ENCODE measurements around the gene CFAP221.

Gene CFAP221

GRCh38 chr2:119647440-119648169 lies 103.4 kb downstream of the CFAP221 start:
- no peak for DNase-seq

GRCh38 chr2:119649364-119649917 lies 105.2 kb downstream of the CFAP221 start:
- no peak for DNase-seq

GRCh38 chr2:119650206-119650605 lies 106.0 kb downstream of the CFAP221 start:
- no peak for DNase-seq

DNA sequence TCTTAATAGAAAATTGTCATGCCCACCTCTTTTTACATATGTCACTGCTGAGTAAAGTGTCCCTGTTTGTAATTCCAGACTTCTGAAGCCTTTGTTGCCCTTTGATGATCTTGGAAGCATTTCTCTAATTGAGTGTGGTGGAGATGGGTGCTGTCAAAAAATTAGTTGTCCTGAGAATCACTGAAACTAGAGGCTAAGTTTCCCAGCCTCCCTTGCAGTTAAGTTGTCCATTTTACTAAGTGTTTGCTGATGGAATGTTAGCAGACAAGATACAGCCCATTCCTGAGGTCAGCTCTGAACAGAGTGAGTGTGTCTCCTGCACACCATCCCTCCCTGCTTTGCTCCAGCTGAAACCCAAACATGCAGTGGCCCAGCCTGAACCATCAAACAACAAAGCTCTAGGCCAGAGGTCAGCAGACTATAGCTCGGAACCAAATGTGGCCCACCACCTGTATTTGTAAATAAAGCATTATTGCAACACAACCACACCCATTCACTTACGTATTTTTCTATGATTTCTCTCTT lies 106.7 kb downstream of the CFAP221 start:
- DNase-seq = no peak

DNA sequence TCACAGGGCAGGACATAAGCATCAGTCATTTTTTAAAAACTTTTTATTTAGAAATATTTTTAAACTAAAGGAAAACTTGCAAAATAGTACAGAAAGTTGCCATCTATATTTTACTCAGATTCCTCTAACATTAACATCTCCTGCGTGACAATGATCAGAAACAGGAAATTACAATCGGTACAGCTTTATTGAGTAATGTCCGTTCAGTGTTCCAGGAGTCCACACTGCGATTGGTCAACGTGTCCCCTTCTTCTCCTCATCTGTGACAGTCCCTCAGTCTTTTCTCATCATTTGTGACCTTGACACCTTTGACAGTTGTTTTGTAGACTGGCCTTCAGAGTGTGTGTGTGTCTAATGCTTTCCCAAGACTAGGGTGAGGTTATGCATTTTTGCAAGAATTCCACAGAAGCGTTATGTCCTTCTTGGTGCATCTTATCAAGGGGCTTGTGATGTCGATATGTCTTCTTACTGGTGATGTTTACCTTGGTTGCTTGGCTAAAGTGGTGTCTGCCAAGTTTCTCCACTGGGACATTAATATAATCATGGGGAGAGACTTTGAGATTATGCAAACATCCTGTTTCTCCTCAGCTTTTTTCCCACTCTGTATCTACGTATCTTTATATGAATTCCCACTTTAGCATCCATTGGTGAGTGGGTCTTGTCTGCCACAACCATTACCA lies 113.4 kb downstream of the CFAP221 start:
- DNase-seq = no peak

DNA sequence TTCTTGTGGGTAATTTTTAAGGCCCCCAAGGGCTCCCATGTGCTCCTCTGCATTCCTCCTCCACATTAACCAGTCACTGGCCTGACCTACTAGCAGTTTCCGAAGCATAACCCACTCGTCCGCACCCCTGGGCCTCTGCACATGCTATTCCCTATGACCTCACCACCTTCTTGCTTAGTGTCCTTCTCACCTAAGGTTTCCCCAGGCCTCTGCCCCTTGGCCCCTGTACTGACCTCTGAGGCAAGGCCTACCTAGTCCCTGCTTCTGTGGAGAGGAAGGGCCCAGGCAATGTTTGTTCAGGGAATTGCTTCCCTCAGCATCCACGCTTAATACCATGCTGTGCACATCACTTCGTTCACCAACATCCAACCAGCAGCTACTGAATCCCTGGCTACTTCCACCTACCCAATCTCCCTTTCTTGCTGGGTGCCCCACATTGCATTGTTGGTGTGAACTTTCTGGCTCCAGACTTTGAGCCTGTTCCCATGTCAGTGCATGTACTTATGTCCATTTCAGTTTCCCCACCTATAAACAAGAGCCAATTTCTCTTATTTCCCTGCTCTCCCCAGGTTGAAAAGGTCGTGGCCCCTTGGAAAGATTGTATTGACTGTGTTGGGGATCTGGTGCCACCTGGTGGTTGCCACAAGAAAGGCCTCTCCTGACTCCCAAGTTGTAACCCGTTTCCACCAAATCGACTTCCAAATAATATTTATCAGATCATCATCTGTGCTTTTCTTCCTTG lies 115.5 kb downstream of the CFAP221 start:
- no peak for DNase-seq

GRCh38 chr2:119660343-119660658 lies 116.1 kb downstream of the CFAP221 start:
- DNase-seq = no peak

GRCh38 chr2:119662297-119662696 lies 118.0 kb downstream of the CFAP221 start:
- no peak for DNase-seq

GRCh38 chr2:119668546-119668945 lies 124.3 kb downstream of the CFAP221 start:
- DNase-seq = no peak

GRCh38 chr2:119671016-119671415 lies 126.8 kb downstream of the CFAP221 start:
- no peak for DNase-seq

- no peak for DNase-seq
Observed at GRCh38 chr2:119671752-119672151, 127.5 kb downstream of the CFAP221 start.

DNA sequence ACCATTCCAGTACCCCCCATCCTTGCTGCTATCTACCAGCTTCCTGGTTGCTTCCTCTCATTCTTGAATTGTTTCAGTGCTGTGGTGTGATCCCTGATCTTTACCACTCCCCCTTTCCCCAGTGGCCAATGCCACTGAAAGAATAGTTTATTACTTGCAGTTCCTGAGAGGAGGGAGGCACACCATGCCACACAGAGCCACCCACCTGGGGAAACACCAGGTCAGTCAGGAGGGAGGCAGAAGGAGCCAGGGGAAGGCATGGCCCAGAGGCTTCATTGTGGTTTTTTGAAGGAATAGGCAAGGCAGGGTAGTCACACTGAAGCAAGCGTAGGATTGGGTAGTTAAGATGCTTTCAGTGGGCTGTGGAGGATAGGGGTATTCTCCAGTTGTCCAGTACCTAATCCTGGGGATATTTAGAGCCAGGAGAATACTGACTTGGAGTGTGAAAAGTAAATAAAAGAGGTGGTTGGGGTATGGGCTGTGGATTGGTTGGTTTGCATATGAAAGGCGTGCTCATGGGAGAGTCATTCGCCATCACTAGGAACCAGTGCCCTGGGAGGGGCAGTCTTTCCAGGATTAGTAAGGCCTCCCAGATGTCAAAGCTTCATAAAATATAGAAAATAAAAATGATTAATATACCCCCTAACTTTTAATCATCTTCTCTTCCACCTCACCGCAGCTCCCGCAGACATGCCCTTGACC lies 128.1 kb downstream of the CFAP221 start:
- DNase-seq = no peak

DNA sequence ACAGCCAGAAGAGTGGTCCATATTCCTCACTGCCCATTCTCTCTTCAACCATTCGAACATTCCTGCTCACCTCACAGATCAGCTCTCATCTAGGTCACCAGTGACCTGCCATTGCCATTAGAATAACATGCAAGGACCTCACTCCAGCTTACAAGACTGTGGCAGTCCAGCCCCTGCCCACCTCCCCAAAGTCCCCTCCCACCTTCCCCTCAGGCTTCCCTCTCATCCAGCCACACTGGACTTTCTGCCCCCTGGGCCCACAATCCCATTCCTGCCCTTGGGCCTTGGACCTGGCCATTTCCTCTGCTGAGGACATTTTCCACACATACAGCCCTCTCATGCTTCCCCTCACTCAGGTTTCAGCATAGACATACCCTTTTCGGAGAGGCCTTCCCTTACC lies 129.5 kb downstream of the CFAP221 start:
- DNase-seq = no peak

DNA sequence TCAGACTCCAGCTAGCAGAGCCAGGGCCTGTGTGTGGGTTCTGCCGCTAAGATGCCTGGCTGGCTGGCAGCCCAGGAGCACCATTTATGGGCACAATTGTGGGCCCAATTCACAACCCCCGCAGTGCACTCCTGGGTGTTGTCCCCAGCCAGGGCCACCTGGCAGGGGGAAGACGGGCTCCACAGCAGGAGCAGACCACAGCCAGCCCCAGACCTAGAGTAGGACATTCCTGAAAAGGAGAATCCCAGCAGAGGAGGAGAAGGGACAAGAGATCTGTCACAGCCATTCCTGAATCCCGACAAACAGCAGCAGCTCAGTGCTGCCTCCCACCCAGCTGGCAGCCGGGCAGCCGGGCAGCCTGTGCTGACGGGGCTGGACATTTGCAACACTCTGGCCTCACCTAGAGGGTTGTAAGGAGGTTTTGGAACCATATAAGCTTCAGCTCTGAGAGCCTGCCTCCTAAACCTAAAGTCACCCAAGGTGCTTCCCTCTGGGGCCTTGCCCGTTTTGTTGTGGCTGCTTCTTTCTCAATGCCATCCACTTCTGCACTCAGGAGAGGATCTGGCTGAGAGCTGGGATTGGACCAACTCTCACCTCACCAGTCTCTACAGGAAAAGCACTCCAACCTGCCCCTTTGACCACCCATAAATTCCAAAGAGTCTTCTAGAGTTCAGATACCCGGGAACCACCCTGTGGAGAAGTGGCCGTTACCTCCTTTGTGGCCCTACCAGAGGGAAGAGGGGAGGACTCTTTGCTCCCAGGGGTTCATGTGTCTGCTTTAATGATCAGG lies 130.7 kb downstream of the CFAP221 start:
- no peak for DNase-seq

DNA sequence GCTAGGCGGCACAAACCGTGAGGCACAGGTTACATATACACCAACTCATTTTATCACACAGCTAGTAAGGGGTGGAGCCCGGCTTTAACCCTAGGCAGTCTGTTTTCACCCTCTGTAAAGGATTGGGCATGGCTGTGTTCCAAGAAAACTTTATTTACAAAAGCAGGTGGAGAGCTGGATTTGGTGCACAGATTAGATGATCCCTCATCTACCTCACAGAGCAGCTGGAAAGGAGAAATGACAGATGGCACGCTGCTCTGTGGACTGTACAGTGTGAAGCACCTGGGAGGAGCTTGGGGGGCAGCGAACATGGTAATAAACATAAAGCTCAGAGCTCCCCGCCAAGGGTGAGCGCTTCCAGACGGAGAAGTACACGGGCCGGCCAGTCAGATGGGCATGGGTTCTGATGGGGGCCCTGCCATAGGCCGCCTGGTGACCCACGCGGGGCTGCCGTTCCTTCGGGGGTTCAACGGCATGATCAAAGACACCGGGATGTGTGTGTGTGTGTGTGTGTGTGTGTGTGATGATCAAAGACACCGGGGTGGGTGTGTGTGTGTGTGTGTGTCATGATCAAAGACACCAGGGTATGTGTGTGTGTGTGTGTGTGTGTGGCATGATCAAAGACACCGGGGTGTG lies 133.9 kb downstream of the CFAP221 start:
- peak; percentile 24 for DNase-seq

GRCh38 chr2:119679526-119679837 lies 135.2 kb downstream of the CFAP221 start:
- no peak for DNase-seq

- DNase-seq = no peak
Observed at GRCh38 chr2:119679846-119680245, 135.6 kb downstream of the CFAP221 start.

DNA sequence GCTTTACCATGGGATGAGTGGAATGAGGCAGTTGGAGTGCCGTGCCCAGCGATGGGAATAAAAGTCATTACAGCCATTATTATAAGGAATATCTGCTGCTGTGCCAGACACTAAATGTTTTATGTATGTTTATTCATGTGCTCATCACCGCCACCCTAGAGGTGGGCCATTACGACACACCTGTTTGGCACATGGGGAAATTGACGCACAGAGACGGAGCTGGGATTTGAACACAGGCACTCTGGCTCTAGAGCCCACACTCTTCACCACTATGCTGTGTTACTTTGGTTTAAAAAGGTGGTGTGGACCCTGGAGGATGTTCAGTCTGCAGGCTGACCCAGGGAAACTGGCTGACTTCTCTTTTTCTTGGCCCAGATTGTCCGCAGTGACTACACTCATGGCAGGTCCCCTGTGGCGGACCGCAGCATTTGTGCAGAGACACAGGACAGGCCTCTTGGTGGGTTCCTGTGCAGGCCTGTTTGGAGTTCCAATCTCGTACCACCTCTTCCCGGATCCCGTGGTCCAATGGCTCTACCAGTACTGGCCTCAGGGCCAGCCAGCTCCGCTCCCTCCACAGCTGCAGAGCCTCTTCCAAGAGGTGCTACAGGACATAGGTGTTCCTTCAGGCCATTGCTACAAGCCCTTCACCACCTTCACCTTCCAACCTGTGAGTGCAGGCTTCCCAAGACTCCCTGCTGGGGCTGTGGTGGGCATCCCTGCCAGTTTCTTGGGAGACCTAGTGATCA lies 136.4 kb downstream of the CFAP221 start:
- DNase-seq = no peak

DNA sequence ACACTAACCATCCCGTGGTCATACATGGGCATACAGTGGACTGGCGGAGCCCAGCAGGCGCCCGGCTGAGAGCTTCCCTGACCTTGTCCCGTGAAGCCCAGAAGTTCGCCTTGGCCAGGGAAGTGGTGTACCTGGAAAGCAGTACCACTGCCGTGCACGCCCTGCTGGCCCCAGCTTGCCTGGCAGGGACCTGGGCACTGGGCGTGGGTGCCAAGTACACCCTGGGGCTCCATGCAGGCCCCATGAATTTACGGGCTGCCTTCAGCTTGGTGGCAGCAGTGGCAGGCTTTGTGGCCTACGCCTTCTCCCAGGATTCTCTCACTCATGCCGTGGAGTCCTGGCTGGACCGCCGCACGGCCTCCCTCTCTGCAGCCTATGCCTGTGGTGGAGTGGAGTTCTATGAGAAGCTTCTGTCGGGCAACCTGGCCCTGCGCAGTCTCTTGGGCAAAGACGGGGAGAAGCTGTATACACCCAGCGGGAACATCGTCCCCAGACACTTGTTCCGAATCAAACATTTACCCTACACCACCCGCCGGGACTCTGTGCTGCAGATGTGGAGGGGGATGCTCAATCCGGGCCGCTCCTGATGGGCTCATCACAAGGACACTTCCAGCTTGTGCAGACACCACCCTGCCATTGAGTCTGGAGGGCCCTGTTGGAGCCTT lies 137.1 kb downstream of the CFAP221 start:
- no peak for DNase-seq

DNA sequence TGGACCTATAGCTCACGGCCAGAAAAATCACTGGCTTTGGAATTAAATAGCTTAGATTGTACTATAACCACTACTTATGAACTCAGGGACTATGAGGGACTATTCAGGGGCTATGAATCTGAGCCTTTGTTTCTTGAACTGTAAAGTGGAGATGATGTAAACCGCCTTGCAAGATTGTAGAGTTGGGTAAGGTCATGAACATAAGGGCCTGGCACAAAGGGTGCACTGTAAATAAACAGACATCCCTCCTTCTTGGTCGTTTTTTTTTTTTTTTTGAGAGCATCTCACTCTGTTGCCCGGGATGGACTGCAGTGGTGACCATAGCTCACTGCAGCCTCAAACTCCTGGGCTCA lies 137.6 kb downstream of the CFAP221 start:
- no peak for DNase-seq

DNA sequence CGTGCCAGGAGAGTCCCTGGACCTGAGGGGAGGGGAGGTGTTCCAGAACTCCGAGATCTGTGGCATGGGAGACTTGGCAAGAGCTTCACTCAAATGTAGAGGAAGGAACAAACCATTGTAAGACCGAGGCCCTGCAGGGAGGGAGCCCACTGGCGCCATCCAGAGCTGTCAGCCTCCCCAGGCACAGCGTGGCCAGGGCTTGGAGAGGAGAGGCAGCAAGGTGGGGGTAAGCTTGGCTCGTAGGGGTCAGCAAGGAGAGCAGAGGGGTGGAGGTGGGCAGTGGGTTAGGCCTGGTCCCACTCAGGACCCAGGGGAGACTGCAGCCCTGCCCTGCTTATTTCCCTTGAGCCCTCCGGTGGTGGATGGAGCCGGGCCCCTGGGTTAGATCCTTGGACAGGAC lies 138.3 kb downstream of the CFAP221 start:
- DNase-seq = no peak
